Ishikawa (cell line): ENCODE data around the gene ERC1.

Source experiments
- CEBPB ChIP-seq: IDR thresholded peaks from 2 replicates; pipeline ENCODE4 v1.6.1; 2012
- CREB1 ChIP-seq: IDR thresholded peaks from 2 replicates; pipeline ENCODE4 v1.6.1; 2012; ENCODE audit warnings: low read depth
- EP300 ChIP-seq: IDR thresholded peaks from 2 replicates; pipeline ENCODE4 v1.6.1; 2012; ENCODE audit warnings: borderline replicate concordance
- FOXM1 ChIP-seq: IDR thresholded peaks from 2 replicates; pipeline ENCODE4 v1.6.1; 2012; ENCODE audit warnings: low read depth, borderline replicate concordance
- RAD21 ChIP-seq: IDR thresholded peaks from 2 replicates; pipeline ENCODE4 v1.6.1; 2012; ENCODE audit warnings: low read depth
- YY1 ChIP-seq: IDR thresholded peaks from 2 replicates; pipeline ENCODE4 v1.6.1; 2012; ENCODE audit warnings: low read depth
- TF ChIP-seq, protein P1 (sequence below): IDR thresholded peaks from 2 replicates; pipeline ENCODE4 v1.6.1; 2012; ENCODE audit warnings: low read depth, mild to moderate bottlenecking

DNA sequence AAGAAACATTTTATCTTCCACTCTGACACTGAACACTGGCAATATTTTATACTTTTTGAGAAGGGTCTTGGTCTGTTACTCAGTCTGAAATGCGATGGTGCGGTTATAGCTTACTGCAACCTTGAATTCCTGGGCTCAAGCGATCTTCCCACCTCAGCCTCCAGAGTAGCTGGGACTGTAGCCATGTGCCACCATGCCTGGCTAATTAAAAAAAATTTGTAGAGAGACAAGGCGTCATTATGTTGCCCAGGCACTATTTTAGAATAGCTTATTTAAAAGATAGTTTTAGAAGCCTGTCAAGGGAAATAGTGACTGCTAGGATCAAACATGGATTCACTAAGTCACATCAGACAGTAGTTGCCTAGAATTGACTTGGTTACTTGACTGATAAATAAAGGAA, 5.9 kb downstream of the ERC1 start:
- no peak for TF ChIP-seq EP300
- no peak for TF ChIP-seq CEBPB
- TF ChIP-seq FOXM1, result no peak
- TF ChIP-seq, protein P1, sequence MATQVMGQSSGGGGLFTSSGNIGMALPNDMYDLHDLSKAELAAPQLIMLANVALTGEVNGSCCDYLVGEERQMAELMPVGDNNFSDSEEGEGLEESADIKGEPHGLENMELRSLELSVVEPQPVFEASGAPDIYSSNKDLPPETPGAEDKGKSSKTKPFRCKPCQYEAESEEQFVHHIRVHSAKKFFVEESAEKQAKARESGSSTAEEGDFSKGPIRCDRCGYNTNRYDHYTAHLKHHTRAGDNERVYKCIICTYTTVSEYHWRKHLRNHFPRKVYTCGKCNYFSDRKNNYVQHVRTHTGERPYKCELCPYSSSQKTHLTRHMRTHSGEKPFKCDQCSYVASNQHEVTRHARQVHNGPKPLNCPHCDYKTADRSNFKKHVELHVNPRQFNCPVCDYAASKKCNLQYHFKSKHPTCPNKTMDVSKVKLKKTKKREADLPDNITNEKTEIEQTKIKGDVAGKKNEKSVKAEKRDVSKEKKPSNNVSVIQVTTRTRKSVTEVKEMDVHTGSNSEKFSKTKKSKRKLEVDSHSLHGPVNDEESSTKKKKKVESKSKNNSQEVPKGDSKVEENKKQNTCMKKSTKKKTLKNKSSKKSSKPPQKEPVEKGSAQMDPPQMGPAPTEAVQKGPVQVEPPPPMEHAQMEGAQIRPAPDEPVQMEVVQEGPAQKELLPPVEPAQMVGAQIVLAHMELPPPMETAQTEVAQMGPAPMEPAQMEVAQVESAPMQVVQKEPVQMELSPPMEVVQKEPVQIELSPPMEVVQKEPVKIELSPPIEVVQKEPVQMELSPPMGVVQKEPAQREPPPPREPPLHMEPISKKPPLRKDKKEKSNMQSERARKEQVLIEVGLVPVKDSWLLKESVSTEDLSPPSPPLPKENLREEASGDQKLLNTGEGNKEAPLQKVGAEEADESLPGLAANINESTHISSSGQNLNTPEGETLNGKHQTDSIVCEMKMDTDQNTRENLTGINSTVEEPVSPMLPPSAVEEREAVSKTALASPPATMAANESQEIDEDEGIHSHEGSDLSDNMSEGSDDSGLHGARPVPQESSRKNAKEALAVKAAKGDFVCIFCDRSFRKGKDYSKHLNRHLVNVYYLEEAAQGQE, result no peak
- TF ChIP-seq CREB1, result no peak
- TF ChIP-seq RAD21, result no peak
- no peak for TF ChIP-seq YY1
